Measurements from ENCODE around the gene DDX27. TPM values are rescaled to one million over a fixed set of nuclear protein-coding genes. Genes with fewer than 3 reads are reported as not detected.

The DDX27 gene
- total and polyA plus RNA-seq, 2 of the 13 experiments (the other 11 are each of a cell fraction or from before 2014, with no cell fraction given) = 42.6 to 72.8 TPM

- TF ChIP-seq ZHX2 (IDR thresholded peaks at IDR 0.05; ENCODE audit: low read depth) (peak; percentile 86), ZHX2 (CRISPR knock-in tag; IDR thresholded peaks at IDR 0.05; ENCODE audit: borderline replicate concordance) (peak; percentile 98; the same call in 1 of the 2 replicates), TARDBP (CRISPR knock-in tag; IDR thresholded peaks at IDR 0.05) (peak; percentile 94), ZSCAN25 (CRISPR knock-in tag; IDR thresholded peaks at IDR 0.05) (no peak; the same call in none of the 2 replicates), MTA1 (CRISPR knock-in tag; IDR thresholded peaks at IDR 0.05; ENCODE audit: borderline replicate concordance) (peak; percentile 84; the same call in 1 of the 2 replicates), HOXA7 (CRISPR knock-in tag; IDR thresholded peaks at IDR 0.05) (no peak), SOX13 (IDR thresholded peaks at IDR 0.05) (peak; percentile 88), SOX13 (CRISPR knock-in tag; conservative IDR thresholded peaks at IDR 0.05 in 1 of 2, IDR thresholded peaks at IDR 0.05 in 1 of 2) (peak in 1 of 2 experiments; percentile 71; a peak in 2 of 4 replicates), ZNF83 (CRISPR knock-in tag; IDR thresholded peaks at IDR 0.05; ENCODE audit: borderline replicate concordance) (peak; percentile 78; the same call in 1 of the 2 replicates), ZNF790 (CRISPR knock-in tag; IDR thresholded peaks at IDR 0.05; ENCODE audit: borderline replicate concordance) (peak; percentile 94), KAT8 (CRISPR knock-in tag; IDR thresholded peaks at IDR 0.05) (peak; percentile 93), ZNF552 (CRISPR knock-in tag; IDR thresholded peaks at IDR 0.05; ENCODE audit: borderline replicate concordance) (peak; percentile 66; the same call in 1 of the 2 replicates), NFKBIZ (CRISPR knock-in tag; IDR thresholded peaks at IDR 0.05) (peak; percentile 99), ZBTB14 (CRISPR knock-in tag; IDR thresholded peaks at IDR 0.05) (peak; percentile 55), THYN1 (CRISPR knock-in tag; IDR thresholded peaks at IDR 0.05; ENCODE audit: borderline replicate concordance, low read depth) (0 out of 2 replicates have a peak, but pooled peaks have one; percentile 77), ZNF800 (CRISPR knock-in tag; IDR thresholded peaks at IDR 0.05) (peak; percentile 87; the same call in 1 of the 2 replicates), ZFY (CRISPR knock-in tag; IDR thresholded peaks at IDR 0.05) (peak; percentile 100), ZBTB26 (CRISPR knock-in tag; IDR thresholded peaks at IDR 0.05; ENCODE audit: borderline replicate concordance) (peak; percentile 74), NFE2L2 (IDR thresholded peaks at IDR 0.05; ENCODE audit: low read length) (no peak)
These were observed 59.0 kb downstream of the DDX27 start, which contains the start of gene ZNFX1 (continued) for GRCh38 chr20:49278036-49278817.
